Endothelial cell of umbilical vein (primary cell): Measurements from ENCODE around the gene NAA38. TPM values are rescaled to one million over a fixed set of nuclear protein-coding genes. Genes with fewer than 3 reads are reported as not detected.

ENCODE experiments used
- BruUV-seq: library from RNA; stranded (reverse); fragments of 400-500 nt; replicated peaks from 2 replicates; lab custom pipeline; 2021; lab: Mats Ljungman, UMichigan
- CTCF ChIA-PET: fragments of 300-600, 350-600 bp; sonication (Branson Sonifier 250); formaldehyde crosslinking; loops from one replicate; lab custom pipeline; 2021; ENCODE audit warnings: antibody characterized with exemption, inconsistent platforms; lab: Charles Lee
- POLR2A ChIA-PET: fragments of 300-600, 350-600 bp; sonication (Branson Sonifier 250); formaldehyde crosslinking; loops from one replicate; lab custom pipeline; 2021; ENCODE audit warnings: antibody characterized with exemption, inconsistent platforms; lab: Charles Lee
- DNase-seq: peaks from one replicate; pipeline ENCODE4 v3.0.0-alpha.2; 2011; ENCODE audit warnings: low read depth, low spot score
- FAIRE-seq: peaks from 2 replicates; lab custom pipeline; 2011; peaks lifted over from hg19 to GRCh38; lab: Jason Lieb, UNC
- H2AFZ ChIP-seq: 2 replicates; pipeline ENCODE4 v1.6.0; 2012; ENCODE audit warnings: low read depth, low read length, control low read depth, inconsistent platforms
- H3K27ac ChIP-seq: 2 replicates; pipeline ENCODE4 v1.5.1; 2011; ENCODE audit warnings: low read depth, mild to moderate bottlenecking, control low read depth, low read length, moderate library complexity; ENCODE audit not compliant: insufficient read depth
- H3K27me3 ChIP-seq, 2 experiments: 2 replicates each; pipeline versions ENCODE4 v1.6.0 to v1.6.1; 2011; ENCODE audit warnings: low read length in 2 of 2, mixed read lengths in 1 of 2; ENCODE audit not compliant: control insufficient read depth in 2 of 2, insufficient read depth in 2 of 2
- H3K36me3 ChIP-seq, 2 experiments: 2 replicates in 1 of 2; 3 replicates in 1 of 2; pipeline ENCODE4 v1.5.1; 2011; ENCODE audit warnings: low read length in 2 of 2, mild to moderate bottlenecking in 1 of 2, moderate library complexity in 1 of 2; ENCODE audit not compliant: control insufficient read depth in 2 of 2, insufficient read depth in 2 of 2; ENCODE audit errors: extremely low read depth in 1 of 2
- H3K4me1 ChIP-seq: 3 replicates; pipeline ENCODE4 v1.5.1; 2011; ENCODE audit warnings: mild to moderate bottlenecking, low read length; ENCODE audit not compliant: control insufficient read depth, insufficient read depth; ENCODE audit errors: extremely low read depth
- H3K4me2 ChIP-seq: 2 replicates; pipeline ENCODE4 v1.6.1; 2011; ENCODE audit warnings: low read length, control low read depth, mixed read lengths; ENCODE audit not compliant: insufficient read depth
- H3K4me3 ChIP-seq, 3 experiments: fragments of 200-600 bp in 1 of 3; sonication (generic), shearing (Covaris generic) in 1 of 3; replicated peaks in 1 of 3; 2 replicates each; pipeline ENCODE4 v1.5.1; 2011 to 2016; ENCODE audit warnings: control low read depth in 3 of 3, low read length in 3 of 3, mild to moderate bottlenecking in 2 of 3, inconsistent platforms in 1 of 3, low read depth in 1 of 3, moderate library complexity in 1 of 3; ENCODE audit not compliant: insufficient read depth in 1 of 3
- H3K79me2 ChIP-seq: 2 replicates; pipeline ENCODE4 v1.6.0; 2012; ENCODE audit warnings: low read length, inconsistent platforms; ENCODE audit not compliant: control insufficient read depth, insufficient read depth
- H3K9ac ChIP-seq: replicated peaks from 2 replicates; pipeline ENCODE3; 2011; ENCODE audit warnings: low read length, control low read depth; ENCODE audit not compliant: insufficient read depth; ENCODE audit errors: extremely low read depth
- H3K9me1 ChIP-seq: replicated peaks from 3 replicates; pipeline ENCODE4 v1.6.0; 2011; ENCODE audit warnings: mild to moderate bottlenecking, low read length; ENCODE audit not compliant: control insufficient read depth, insufficient read depth; ENCODE audit errors: extremely low read depth
- H3K9me3 ChIP-seq: replicated peaks from 2 replicates; pipeline ENCODE4 v1.5.1; 2012; ENCODE audit warnings: low read length, inconsistent platforms; ENCODE audit not compliant: control insufficient read depth, insufficient read depth
- H4K20me1 ChIP-seq: replicated peaks from 2 replicates; pipeline ENCODE3; 2011; ENCODE audit warnings: mild to moderate bottlenecking, low read length; ENCODE audit not compliant: control insufficient read depth, insufficient read depth; ENCODE audit errors: extremely low read depth
- FOS ChIP-seq: IDR thresholded peaks from 2 replicates; pipeline ENCODE4 v1.6.1; 2011; ENCODE audit warnings: mild to moderate bottlenecking, low read length, moderate library complexity, borderline replicate concordance; ENCODE audit not compliant: insufficient read depth
- GATA2 ChIP-seq: IDR thresholded peaks from 2 replicates; pipeline ENCODE4 v1.7.0; 2011; ENCODE audit warnings: low read depth, mild to moderate bottlenecking, moderate library complexity, mixed read lengths, low read length; ENCODE audit not compliant: insufficient read length, insufficient read depth
- JUN ChIP-seq: IDR thresholded peaks from 2 replicates; pipeline ENCODE4 v1.6.1; 2011; ENCODE audit warnings: borderline replicate concordance, low read depth; ENCODE audit not compliant: insufficient read length, insufficient read depth
- MYC ChIP-seq: IDR thresholded peaks from one replicate; pipeline ENCODE4 v1.6.1; 2011; ENCODE audit warnings: mild to moderate bottlenecking, low read depth, low read length
- POLR2A ChIP-seq: IDR thresholded peaks from 2 replicates; pipeline ENCODE4 v1.6.1; 2012; ENCODE audit warnings: low read depth, mild to moderate bottlenecking, control low read depth, low read length
- POLR2AphosphoS5 ChIP-seq: IDR thresholded peaks from 2 replicates; pipeline ENCODE4 v1.6.1; 2012; ENCODE audit warnings: low read depth, mild to moderate bottlenecking, control low read depth, low read length, moderate library complexity; ENCODE audit not compliant: insufficient read depth
- dilution Hi-C: fragments of 300-500 bp; cut with MboI; formaldehyde crosslinking; loops from one replicate; pipeline ENCODE4 v1.15.0; 2019; ENCODE audit warnings: low sequenced_read_pairs; ENCODE audit not compliant: extremely low pct_ligation_motif_present
- intact Hi-C: fragments of 100-400 bp; cut with micrococcal nuclease; formaldehyde crosslinking; loops from one replicate; pipeline ENCODE4 v1.10.0; 2022
- polyA plus RNA-seq, 4 experiments: library from polyadenylated mRNA; depleted of rRNA in 3 of 4; stranded (reverse) in 3 of 4; unstranded in 1 of 4; fragments of >200 nt; gene quantifications; 2 replicates each; pipeline versions ENCODE4 v1.2.1 to v1.2.3, GENCODE V29; 2011 to 2012; ENCODE audit warnings: missing spikeins in 1 of 4
- total RNA-seq: library from RNA; stranded (reverse); gene quantifications from 2 replicates; pipeline ENCODE4 v1.2.3, GENCODE V29; 2021
- TF ChIP-seq, protein P1 (sequence below): IDR thresholded peaks from 2 replicates; pipeline ENCODE4 v1.6.1; 2011; ENCODE audit not compliant: insufficient read depth, insufficient read length

NAA38 gene
- total and polyA plus RNA-seq, 2 donors (not counting 3 experiments of a cell fraction or from before 2014, with no cell fraction given): 119 to 267 TPM

DNA sequence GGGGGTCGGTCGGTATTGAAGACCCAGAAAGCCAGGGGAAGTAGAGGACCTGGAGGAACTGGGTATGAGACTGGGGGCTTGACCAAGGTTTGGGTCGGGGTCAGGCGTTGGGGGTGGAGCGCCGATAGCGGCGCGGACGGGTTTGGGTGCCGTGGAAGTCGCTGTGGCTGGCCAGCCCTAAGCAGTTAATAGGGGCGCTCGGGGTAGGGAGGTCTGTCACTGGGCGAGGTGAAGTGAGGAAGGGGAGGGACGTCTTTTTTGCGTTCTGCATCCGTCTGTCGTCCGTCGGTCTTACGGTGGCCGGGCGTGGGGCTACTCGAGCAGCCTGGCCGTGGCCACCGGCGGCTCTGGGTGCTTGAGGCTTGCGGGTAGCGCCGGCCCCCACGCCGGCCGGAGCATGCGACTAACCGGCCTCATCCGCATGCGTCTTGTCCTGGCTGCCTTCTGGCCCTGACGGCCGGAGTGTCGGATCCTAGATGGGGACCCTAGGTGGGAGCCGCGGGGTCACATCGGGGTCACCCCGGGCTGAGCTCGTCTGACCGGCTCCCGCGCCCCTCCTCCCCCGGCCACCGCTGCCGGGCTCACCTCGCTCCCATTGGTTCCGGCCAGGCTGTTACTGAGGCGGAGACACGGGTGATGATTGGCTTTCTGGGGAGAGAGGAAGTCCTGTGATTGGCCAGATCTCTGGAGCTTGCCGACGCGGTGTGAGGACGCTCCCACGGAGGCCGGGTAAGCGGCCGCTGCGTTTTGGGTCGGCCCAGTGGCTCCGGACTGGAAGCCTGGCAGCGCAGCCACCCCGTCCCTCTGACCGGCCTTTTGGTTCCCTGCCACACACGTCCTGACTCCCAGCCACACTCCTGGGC, 12.8 kb downstream of the NAA38 start:
- peak overlapping the region; percentile 80 for H3K4me2 ChIP-seq
- H3K4me1 ChIP-seq: peaks cover 14% of the 10 kb centered on the region
- H3K36me3 ChIP-seq: peaks cover 3 to 22% of the 10 kb centered on the region in 2 experiments
- TF ChIP-seq POLR2AphosphoS5 (peak; percentile 39), MYC (no peak), POLR2A (peak; percentile 52)
- no peak overlapping the region for H2AFZ ChIP-seq
- peak; percentile 92 for DNase-seq
- ChIA-PET POLR2A (interaction anchor here (1.2 to 1.5 kb wide), 3 partner anchors 9 to 13 kb away, joined by 4 to 8 read pairs (median 6); partner anchors contain the start of genes CYB5D1 and NAA38), CTCF (interaction anchor here (0.9 to 2.4 kb wide), 9 partner anchors 9 to 256 kb away, joined by 3 to 32 read pairs (median 4); partner anchors contain the start of genes KDM6B and NAA38)
- H3K9me1 ChIP-seq: no peaks in the 10 kb centered on the region
- intact Hi-C loops (loop anchor here (1.0 to 10.0 kb wide), 5 partner anchors 9 to 278 kb away; partner anchors contain the start of genes FXR2, HES7, NAA38 and TP53), dilution Hi-C loops (no loop called here)
- TSS peak; percentile 1 for BruUV-seq
- peak overlapping the region; percentile 99 for H3K27ac ChIP-seq
- no peaks in the 10 kb centered on the region for H3K27me3 ChIP-seq
- no peaks in the 10 kb centered on the region for H3K9me3 ChIP-seq
- H3K4me3 ChIP-seq: peak overlapping the region; percentile 45 to 71 (median 60)
- H4K20me1 ChIP-seq: no peaks in the 10 kb centered on the region
- H3K79me2 ChIP-seq: peaks cover 10% of the 10 kb centered on the region
- peak; percentile 99 for FAIRE-seq
- H3K9ac ChIP-seq: peak overlapping the region; percentile 99

DNA sequence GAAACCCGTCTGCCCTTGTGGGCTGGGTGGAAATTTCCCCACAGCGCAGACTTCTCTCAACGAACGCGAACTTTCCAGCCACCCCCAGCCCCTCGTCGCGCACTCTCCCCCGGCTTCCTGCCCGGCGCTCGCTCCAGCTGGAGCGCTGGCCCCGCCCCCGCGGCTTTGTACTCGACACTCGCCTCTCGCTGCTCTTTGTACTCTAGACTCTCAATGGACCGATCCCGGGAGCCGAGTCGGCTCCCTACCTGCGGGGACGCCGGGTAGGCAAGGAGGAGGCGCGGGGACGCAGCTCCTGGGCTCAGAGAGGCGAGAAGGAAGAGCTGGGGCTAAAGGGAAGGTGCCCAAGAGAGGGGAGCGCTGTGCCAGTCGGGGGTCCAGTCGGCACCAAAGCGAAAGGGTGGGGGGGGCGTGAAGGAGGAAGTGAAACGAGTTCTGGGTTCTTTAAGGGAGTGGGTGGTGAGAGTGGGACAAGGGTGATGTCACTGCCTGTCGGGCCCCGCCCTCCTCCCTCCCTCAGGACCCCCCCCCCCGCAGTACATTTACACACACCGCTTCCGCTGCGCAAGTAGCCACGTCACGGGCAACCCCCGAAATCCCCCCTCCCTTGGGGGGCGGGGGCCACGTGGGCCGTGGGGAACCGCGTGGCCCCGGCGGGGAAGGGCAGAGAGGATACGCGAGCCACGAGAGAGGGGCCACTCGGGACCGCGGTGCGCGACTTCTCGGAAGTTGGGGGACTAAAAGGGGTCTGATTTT, 13.6 kb downstream of the NAA38 start:
- Histone ChIP-seq H3K27me3 (no peaks in the 10 kb centered on the region), H3K79me2 (peaks cover 10% of the 10 kb centered on the region), H2AFZ (no peak overlapping the region), H3K36me3 (peaks cover 0 to 16% of the 10 kb centered on the region in 2 experiments), H3K9me3 (no peaks in the 10 kb centered on the region), H3K9ac (peak overlapping the region; percentile 99), H3K9me1 (no peaks in the 10 kb centered on the region), H3K4me1 (peaks cover 14% of the 10 kb centered on the region), H3K27ac (peak overlapping the region; percentile 99), H3K4me3 (peak overlapping the region; percentile 45 to 71 (median 60)), H4K20me1 (no peaks in the 10 kb centered on the region), H3K4me2 (peak overlapping the region; percentile 80)
- CTCF ChIA-PET: interaction anchor here (1.6 to 1.8 kb wide), 2 partner anchors 9 to 13 kb away, joined by 5 to 7 read pairs; partner anchors contain the start of gene NAA38
- TF ChIP-seq, protein P1, sequence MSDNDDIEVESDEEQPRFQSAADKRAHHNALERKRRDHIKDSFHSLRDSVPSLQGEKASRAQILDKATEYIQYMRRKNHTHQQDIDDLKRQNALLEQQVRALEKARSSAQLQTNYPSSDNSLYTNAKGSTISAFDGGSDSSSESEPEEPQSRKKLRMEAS: peak; percentile 69
- TF ChIP-seq JUN: no peak
- no peak for TF ChIP-seq GATA2
- TF ChIP-seq FOS: no peak
- peak; percentile 32 for TF ChIP-seq MYC
- TF ChIP-seq POLR2A: no peak
- TF ChIP-seq POLR2AphosphoS5: no peak
- POLR2A ChIA-PET: interaction anchor here (1.5 to 2.0 kb wide), 2 partner anchors 9 to 14 kb away, joined by 6 to 12 read pairs; partner anchors contain the start of genes CYB5D1 and NAA38
- DNase-seq (peak; percentile 86), FAIRE-seq (peak; percentile 84)
- intact Hi-C loops (loop anchor here (1.0 to 10.0 kb wide), 6 partner anchors 8 to 279 kb away; partner anchors contain the start of genes FXR2, HES7, NAA38 and TP53), dilution Hi-C loops (no loop called here)
- no TSS peak for BruUV-seq
